ENCODE results near the gene COL26A1.
"Not testable (repeated sequence)": the region's sequence is repeated elsewhere in the genome, so short reads cannot be mapped to it uniquely, and the experiment has no call there.

The COL26A1 gene

DNA sequence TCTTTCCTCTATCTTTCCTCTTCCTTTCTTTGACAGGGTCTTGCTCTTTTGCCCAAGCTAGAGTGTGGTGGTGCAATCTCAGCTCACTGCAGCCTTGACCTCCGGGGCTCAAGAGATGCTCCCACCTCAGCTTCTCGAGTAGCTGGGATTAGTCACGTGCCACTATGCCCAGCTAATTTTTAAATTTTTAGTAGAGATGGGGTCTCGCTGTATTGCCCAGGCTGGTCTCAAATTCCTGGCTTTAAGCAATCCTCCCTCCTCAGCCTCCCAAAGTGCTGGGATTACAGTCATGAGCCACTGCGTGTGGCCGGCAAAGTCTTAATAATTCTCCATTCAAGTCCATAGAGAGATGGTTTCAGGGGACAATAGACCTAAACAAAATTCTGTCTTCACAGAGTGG, 40.2 kb downstream of the COL26A1 start:
- DNase-seq, result no peak

DNA sequence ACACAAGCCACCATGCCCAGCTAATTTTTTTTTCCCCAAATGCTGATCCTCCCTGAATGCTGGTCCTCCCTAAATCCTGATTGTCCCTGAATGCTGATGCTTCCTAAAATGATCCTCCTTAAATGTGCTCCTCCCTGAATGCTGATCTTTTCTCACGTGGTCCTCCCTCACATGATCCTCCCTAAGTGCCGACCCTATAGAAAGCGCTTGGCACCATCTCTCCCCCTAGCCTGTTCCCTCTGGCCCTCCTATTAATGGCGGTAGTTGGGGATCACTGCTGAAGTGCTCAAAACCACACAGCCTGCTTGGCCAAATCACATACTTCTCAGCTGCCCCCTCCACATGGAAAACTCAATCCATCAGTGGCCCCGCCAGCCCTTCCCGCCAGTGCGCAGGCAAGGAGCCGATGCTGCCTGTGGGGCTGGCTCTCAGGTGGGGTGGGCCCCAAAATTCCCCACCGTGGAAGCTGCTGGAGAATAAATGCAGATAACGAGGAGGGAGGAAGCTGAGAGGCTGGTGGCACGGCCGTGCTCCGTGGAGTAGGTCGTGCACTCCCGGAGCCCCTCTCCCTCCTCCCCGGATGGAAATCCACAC, 42.9 kb downstream of the COL26A1 start:
- DNase-seq, result no peak

DNA sequence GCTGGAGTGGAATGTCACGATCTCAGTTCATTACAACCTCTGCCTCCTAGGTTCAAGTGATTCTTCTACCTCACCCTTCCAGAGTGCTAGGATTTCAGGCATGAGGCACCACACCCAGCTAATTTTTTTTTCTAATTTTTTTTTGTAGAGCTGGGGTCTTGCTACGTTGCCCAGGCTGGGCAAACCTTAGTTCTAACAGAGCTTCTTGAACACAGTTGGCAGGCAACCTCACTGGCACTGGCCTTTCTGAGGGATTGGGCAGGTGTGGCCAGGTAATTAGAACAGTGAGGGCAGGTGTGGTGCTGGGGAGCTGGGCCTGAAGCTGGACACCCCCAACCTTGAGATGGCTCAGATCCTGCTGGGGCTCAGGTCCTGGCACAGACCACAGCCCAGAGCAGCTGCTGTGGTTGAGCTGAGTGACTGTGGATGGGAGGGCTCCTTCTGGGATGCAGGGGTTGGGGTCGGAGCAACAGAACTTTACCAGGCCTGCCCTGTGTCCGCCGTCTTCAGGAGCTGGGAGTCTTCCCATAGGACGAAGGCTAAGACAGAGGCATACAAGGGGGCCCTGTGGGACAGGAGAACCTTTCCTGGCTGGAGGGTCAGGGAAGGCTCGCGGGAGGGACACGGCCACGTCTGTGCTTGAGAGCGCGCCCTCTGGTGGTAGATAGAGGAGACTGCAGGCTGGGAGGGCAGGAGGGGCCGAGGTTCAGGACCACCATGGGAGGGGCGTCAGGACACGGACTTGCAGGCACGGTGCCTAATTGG, 48.2 kb downstream of the COL26A1 start:
- no peak for DNase-seq

DNA sequence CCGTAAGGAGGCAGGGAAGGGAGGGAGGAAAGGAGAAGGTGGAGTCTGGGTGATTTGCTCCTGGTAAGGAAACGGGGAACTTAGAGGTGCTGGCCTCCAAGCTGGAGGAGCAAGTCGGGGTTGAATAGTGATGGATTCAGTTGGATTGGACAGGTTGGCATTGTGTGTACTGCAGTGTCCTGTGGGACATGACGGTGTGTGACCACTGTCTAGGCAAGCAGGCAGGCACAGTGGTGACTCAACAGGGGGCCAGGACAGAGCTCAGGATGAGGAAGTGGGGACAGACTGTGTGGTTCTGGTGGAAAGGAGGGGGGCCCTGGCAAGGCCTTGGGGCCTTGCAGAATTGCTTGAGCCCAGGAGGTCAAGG, 48.8 kb downstream of the COL26A1 start:
- DNase-seq, result no peak

DNA sequence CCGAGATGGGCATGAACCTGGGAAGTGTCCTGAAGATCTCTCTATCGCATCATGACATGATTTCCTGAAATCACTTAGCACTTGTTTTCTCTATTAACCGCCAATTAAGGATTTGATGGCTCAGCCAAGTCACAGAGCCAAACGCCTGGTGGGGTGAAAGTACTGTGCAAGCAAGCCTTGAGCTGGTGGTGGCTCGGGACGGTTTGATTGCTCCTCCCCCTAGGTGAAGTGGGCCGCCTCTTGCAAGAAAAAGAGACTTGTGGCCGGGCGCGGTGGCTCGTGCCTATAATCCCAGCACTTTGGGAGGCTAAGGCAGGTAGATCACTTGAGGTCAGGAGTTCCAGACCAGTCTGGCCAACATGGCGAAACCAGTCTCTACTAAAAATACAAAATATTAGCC, 50.3 kb downstream of the COL26A1 start:
- DNase-seq, result no peak

DNA sequence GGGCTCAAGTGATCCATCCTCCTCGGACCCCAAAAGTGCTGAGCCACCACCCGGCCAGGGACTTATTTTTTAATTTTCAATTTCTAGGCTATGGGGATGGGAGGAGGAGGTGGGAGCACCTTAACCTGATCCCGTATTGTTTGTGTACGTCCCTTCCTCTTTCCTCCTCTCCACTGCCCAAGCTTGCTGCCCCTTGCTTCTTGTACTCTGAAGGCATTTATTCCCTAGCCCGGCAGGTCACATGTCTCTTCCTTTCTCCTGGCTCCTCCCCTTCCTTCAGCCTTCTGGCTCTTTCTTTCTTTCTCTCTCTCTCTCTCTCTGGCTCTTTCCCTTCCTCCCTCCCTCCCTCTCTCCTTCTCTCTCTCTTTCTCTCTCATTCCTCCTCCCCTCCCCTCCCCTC, 56.0 kb downstream of the COL26A1 start:
- no peak for DNase-seq

DNA sequence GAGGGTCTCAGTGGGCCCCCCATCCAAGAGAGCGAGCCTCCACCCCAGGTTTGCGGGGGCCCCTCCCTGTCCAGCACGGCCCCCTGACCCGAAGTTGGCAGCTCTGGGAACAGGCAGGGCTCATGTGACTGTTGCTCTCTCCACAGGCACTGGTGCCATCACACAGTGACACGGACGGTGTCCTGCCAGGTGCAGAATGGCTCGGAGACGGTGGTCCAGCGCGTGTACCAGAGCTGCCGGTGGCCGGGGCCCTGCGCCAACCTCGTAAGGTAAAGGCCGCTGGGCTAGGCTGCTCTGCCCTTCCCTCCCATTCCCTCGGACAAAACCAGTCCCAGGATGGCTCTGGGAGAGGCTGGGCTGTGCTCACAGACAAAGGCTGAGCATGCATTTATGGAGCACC, 57.2 kb downstream of the COL26A1 start:
- no peak for DNase-seq

DNA sequence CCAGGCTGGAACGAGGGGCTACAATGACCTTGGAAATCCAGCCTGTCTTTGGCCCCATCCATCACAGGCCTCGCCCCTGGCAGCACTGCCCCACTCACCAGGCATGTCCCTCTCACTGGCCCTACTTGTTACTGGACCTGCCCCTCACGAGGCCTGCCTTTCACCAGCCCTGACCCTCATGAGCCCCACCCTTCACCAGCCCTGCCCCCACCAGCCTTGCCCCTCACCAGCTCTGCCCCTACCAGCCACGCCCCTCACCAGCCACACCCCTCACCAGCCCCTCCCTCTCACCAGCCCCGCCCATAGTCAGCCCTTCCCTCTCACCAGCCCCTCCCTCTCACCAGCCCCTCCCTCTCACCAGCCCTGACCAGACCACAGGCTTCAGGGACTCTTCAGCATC, 57.8 kb downstream of the COL26A1 start:
- DNase-seq, result no peak

DNA sequence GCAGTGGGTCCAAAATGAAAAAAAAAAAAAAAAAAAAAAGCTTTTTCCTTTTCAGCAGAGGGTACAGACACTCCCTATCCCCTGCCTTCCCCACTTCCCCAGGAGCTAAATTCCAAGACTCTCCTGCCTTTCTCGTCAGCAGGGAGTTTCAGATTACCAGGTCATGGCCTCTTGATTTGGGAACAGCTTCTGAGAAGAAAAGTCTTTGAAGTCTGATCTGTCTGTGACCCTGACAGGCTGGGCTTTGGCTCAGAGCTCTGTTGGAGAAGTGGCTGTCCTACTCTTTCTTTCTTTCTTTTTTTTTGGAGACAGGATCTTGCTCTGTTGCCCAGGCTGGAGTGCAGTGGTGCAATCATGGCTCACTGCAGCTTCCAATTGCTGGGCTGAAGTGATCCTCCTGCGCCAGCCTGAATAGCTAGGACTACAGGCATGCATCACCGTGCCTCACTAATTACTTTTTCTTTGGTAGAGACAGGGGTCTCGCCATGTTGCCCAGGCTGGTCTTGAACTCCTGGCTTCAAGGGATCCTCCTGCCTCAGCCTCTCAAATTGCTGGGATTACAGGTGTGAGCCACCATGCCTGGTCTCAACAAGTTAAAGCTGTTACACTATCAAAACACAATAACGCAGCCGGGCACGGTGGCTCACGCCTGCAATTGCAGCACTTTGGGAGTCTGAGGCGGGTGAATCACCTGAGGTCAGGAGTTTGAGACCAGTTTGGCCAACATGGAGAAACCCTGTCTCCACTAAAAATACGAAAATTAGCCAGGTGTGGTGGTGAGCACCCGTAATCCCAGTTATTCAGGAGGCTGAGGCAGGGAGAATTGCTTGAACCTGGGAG, 59.9 kb downstream of the COL26A1 start:
- no peak for DNase-seq

DNA sequence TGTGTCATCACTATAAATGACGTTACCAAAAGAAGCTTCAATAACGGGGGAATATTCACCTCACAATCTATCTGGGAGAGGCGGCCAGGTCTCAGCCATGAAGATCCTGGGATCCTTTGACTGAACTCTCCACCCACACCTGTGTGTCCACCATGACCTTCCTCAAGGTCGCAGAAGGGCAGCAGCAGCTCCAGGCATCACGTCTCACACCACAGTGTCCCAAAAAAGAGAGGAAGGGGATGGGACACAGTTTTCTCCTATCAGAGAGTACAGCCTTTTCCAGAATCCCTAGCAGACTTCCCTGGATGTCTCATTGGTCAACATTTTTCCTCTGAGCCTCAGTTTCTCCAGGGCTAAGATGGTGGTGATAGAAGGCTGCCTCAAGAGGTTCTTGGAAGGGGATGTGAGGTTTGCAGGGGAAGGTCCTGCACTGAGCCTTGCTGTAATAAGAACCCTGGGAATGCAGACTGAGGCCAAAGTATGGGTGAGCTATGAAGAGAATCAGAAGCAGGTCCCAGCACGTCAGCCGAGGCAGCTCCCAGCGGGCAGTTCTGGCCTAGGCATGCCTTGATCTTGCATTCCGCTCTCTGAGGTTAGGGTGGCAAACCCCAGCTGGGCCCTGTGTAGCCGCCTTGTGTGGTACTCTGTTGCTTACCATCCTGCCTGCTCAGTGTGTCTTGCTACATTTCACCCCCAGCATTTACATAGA, 63.8 kb downstream of the COL26A1 start:
- DNase-seq, result no peak

DNA sequence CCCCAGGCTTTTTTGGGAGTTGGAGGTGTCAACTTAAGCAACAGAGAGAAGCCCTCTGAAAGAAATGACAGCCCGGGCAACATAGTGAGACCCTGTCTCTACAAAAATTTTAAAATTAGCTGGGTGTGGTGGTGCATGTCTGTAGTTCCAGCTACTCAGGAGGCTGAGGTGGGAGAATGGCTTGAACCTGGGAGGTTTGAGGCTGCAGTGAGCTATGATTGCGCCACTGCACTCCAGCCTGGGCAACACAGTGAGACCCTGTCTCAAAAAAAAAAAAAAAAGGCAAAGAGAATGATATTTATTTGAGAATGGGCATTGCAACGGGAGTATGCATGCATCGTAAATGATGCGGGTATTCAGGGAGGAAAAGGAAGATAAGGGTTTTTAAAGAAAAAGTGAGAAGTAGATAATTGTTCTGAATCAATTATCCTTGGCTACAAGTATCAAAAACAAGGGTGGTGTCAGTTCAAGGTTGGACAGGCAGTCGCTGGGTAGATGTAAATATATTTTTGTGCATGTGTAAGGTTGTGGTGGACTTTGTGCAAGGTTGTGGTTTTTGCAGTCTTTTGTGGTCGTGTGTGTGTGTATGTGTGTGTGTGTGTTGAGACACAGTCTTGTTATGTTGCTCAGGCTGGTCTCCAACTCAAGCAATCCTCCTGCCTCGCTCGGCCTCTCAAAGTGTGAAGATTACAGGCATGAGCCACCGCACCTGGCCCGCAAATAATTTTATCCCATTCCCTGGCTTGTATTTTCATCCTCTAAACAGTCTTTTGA, 65.6 kb downstream of the COL26A1 start:
- no peak for DNase-seq

DNA sequence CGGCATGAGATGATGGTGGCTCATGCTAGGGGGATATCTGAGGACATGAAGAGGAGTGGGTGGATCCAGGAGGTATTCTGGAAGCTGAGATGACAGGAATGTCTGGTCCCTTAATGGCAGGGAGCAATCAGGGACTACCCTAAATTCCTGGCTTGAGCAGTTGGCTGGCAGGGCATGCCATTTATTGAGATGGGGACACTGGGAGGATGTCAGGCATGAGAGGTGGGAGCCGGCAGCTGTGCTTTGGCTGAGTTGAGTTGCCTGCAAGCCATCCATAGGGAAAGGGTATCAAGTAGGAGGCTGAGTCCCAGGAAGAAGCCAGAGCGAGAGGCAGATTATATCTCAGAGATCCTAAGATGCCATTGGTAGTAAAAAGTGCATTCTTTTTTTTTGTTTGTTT, 69.6 kb downstream of the COL26A1 start:
- no peak for DNase-seq

DNA sequence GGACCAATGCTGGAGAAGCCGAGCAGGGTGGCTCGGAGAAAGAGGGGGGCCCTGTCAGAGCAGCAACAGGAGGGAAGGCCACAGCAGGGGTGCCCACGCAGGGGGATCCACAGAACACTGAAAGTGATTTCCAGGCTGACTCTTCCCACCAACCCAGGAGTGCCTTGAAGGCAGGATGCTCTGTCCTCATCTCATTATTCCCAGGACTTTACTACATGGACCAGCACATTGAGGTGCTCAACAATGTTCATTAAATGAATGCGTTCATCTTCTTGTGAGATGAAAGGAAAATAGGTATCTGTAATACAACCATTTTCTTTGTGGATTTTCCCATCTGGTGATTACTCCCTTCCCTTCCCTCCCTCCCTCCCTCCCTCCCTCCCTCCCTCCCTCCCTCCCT, 71.0 kb downstream of the COL26A1 start:
- DNase-seq, result no peak

DNA sequence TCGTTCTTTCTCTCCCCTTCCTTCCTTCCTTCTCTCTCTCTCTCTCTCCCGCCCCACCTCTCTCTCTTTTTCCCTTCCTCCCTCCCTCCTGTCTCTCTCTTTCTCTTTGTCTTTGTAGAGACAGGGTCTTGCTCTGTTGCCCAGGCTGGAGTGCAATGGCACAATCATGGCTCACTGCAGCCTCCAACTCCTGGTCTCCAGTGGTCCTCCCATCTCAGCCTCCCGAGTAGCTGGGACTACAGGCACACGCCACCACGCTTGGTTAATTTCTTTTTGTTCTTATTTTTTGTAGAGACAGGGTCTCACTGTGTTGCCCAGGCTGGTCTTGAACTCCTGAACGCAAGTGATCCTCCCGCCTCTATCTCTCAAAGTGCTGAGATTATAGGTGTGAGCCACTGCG, 71.5 kb downstream of the COL26A1 start:
- DNase-seq, result not testable (repeated sequence)

DNA sequence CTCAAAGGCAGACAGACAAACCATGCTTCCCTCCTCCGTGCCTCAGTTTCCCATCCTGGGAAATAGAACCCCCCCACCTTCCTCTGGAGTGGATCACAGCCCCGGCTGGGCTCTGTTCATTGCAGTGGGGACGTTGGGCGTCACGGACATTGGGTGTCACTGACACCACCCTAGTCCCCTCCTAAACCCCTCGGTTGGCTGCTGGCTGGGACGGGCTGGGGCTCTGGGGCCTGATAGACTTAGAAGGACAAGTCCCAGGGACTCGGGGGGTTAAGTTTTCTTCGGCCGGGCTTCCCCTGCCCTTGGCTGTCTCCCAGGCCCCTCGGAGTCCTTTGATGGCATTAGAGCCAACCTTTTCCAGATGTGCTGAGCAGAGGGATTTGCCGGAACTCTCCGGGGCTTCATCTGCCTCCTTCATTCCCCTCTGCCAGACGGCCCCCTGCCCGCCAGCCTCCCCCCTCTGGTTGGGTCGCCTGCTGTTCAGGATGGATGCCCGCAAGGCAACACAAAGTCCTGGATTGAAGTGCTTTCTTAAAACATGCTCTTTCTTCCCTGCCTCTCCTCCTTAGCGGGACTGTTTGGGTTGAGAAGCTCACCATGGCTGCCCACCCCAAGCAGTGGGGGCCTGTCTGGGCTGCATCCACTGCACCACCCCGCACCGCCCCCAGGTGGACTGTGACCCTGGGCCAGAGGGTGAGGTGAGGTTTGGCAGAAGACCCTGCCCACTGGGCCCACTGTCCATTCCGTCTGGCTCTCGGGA, 73.0 kb downstream of the COL26A1 start:
- no peak for DNase-seq

DNA sequence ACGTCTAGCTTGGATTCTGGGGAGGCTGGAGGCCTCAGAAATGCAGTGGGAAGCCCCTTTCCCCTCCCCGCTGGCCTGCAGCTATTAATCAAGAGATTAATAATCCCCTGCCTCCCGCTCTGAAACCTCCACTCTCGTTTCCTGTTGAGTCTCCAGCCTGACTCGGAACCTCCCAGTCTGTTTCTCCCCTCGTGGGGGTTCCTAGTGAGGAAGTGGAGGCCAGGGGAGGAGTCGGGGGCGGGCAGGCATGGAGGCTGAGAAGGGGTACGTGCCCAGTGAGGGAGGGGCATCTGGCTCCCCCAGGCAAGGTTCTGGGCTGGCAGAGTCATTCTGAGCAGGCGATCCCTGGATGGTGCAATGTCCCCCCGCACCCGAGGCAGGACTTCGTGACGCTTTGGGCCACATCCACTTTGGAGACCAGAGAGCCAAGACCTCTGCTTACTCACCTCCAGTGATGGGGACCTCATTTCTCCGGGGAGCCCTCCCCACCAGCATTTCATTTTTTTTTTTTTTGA, 73.6 kb downstream of the COL26A1 start:
- no peak for DNase-seq

DNA sequence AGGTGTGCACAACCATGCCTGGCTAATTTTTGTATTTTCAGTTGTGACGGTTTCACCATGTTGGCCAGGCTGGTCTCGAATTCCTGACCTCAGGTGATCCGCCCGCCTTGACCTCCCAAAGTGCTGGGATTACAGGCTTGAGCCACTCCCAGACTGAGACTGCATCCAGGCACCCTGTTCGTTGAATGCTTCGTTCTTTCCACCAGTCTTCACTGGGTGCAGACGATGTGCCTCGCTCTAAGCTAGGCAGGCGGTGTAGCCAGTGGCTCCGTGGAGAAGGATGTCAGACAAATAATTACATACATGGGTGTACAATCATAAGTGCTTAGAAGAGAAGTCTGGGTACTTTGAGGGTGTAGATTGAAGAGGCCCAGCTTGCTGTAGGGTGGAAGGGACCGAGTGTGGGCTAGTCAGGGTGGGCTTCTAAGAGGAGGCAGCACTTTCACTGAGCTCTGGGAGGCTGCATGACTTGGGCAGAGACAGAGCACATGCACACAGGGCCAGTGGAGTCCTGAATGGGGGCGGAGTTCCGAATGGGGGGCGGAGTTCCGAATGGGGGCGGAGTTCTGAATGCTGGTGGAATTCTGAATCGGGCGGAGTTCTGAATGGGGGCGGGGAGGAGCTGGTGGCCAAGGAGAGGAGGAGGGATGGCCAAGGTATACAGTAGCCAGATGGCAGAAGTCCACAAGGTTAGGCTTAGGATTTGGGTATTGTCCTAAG, 74.3 kb downstream of the COL26A1 start:
- no peak for DNase-seq

DNA sequence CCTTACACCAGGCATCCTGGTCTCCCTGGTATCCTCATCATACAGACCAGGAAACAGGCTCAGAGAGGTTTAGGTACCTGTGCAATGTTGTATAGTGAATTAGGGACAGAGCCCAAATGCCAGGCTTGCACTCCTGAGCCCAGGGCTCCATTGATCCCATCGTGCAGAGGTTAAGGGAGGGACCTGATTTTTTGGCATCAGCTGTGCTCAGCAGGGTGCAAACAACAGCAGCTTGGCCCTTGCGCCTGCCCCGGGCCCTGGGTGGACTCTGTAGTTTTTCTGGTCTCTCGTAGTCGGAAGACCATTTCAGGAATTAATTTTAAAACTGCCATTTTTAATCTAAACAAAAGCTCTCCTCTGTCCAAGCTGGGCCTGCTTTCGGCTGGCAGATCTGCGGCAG, 79.2 kb downstream of the COL26A1 start:
- no peak for DNase-seq

DNA sequence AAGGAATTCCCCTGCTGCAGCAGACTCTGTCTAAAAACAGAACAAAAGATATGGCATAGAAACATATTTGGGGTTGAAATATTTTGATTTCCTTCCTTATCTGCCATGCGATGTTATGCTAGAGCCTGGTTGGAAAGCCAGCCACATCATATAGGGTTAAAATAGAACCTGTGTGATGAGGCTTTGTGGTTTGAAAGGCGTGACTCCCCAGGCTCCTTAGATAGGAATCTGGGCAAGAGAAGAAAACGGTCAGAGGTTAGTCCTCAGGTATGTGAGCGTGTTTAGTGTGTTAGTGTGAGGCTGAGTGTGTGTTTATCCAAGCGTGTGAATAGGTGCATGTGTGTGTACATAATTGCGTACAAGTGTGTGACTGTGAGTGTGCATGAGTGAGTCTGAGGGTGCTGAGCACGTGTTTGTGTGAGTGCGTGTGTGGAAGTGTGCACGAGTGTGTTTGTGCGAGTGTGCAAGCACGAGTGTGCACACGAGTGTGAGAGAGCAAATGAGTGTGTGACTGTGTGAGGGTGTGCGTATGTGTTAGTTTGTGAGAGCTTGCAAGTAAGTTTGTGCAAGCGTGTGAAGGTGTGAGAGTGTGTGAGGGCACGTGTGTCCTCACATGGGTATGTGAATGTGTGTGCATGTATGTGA, 79.9 kb downstream of the COL26A1 start:
- no peak for DNase-seq

DNA sequence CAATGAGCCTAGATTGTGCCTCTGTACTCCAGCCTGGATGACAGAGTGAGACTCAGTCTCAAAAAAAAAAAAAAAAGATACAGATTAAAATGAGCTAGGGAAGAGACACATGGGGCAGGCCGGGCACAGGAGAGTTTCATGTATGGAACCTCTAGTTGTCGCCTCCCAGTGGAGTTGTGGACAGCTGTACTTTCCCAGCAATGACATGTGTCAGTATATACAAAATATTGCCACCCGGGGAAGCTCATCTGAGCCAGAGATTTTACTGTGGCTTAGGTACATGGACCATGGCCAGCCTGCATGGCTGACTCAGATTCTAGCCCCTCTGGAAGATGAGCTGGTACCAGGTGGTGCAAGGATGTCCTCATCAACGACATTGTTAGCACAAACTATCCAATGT, 87.4 kb downstream of the COL26A1 start:
- DNase-seq, result no peak
